Nucleus accumbens (tissue), 56 donors: ENCODE measurements around the gene SEC23IP.
"Not testable (repeated sequence)": the region's sequence is repeated elsewhere in the genome, so short reads cannot be mapped to it uniquely, and the experiment has no call there.

Source experiments
- DNase-seq, 56 donors: peaks; one replicate each; lab custom pipeline; 2025; lab: John Stamatoyannopoulos, UW

The SEC23IP gene

GRCh38 chr10:119878524-119878923 is 14.0 kb upstream of the SEC23IP start:
- DNase-seq, result no peak

DNA sequence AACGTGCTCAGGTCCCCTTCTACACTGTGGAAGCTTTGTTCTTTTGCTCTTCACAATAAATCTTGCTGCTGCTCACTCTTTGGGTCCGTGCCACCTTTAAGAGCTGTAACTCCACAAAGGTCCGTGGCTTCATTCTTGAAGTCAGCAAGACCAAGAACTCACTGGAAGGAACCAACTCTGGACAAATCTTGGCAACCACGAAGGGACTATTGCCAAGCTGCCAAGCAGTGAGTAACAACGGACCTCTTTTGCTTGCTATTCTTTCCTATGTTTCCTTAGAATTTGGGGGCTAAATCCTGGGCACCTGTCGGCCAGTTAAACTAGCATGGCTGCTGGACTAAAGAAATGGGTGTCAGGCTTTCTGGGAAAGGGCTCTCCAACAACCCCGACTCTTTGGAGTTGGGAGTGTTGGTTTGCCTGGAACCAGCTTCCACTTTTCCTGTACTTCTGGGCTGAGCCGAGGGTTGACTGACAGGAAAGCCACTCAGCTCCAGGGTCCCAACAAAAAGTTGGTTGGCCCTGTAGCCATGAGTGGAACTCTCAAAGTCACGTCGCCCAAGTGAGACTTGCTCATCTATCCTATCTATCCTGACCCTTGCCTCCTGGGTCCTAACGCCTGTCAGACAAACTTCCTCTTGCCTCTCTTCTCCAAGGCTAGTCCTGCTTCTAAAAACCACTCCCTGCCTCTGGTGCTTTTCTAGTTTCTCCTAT is 8.5 kb upstream of the SEC23IP start:
- DNase-seq, result not testable (repeated sequence)

DNA sequence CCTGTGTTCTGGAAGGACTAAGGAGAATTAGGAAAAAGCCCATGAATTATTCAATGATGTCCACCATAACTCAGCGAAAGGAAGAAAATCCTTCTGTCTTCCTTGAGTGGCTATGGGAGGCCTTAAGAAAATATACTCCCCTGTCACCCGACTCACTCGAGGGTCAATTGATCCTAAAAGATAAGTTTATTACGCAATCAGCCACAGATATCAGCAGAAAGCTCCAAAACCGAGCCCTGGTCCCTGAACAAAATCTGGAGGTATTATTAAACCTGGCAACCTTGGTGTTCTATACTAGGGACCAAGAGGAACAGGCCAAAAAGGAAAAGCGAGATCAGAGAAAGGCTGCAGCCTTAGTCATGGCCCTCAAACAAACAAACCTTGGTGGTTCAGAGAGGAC is 6.5 kb upstream of the SEC23IP start:
- DNase-seq, result not testable (repeated sequence)

DNA sequence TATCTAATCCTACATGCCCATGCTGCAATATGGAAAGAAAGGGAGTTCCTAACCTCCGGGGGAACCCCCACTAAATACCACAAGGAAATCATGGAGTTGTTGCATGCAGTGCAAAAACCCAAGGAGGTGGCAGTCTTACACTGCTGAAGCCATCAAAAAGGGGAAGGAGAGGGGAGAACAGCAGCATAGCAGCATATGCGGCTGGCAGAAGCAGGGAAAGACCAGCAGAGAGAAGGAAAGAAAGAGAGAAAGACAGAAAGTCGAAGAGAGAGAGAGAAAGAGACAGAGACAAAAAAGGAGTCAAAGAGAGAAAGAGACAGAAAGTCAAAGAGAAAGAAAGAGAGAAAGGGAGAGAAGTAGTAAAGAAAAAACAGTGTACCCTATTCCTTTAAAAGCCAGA is 3.8 kb upstream of the SEC23IP start:
- DNase-seq, result not testable (repeated sequence)

- not testable (repeated sequence) for DNase-seq
Observed at GRCh38 chr10:119889201-119889600, 3.3 kb upstream of the SEC23IP start.

DNA sequence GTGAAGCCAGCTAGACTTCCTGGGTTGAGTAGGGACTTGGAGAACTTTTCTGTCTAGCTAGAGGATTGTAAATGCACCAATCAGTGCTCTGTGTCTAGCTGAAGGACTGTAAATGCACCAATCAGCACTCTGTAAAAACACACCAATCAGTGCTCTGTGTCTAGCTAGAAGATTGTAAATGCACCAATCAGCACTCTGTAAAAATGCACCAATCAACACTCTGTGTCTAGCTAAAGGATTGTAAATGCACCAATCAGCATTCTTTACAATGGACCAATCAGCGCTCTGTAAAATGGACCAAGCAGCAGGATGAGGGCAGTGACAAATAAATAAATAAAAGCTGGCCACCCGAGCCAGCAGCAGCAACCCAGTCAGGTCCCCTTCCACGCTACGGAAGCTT is 2.2 kb upstream of the SEC23IP start:
- DNase-seq, result not testable (repeated sequence)

DNA sequence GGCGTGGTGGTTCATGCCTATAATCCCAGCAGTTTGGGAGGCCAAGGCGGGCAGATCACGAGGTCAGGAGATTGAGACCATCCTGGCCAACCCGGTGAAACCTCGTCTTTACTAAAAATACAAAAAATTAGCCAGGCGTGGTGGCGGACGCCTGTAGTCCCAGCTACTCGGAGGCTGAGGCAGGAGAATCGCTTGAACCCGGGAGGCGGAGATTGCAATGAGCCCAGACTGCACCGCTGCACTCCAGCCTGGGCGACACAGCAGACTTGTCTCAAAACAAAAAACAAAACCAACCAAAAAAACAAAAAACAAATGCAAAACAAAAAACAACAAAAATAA is 712 bp upstream of the SEC23IP start:
- DNase-seq, result not testable (repeated sequence)

DNA sequence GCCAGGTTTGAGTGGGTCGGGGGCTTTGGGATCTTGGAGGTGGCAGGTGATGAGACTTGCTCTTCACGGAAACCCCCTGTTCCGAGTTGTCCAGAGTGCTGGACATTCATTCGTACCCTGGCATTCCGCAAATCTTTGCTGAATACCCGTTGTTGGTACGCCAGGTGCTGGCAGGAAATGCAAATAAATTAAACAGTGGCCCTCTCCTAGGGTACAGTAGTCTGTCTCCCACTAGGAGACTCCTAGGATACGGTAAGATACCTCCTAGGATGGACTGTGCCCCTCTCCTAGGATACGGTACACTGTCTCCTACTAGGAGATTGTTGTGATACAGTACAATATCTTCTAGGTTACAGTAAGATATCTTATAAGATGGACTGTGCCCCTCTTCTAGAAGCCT is 544 bp downstream of the SEC23IP start:
- peak in 1 of 56 donors; percentile 36 for DNase-seq

- no peak for DNase-seq
Observed at GRCh38 chr10:119893845-119894427, 1.4 kb downstream of the SEC23IP start.

- DNase-seq, result no peak
Observed at GRCh38 chr10:119896061-119896655, 3.6 kb downstream of the SEC23IP start.

DNA sequence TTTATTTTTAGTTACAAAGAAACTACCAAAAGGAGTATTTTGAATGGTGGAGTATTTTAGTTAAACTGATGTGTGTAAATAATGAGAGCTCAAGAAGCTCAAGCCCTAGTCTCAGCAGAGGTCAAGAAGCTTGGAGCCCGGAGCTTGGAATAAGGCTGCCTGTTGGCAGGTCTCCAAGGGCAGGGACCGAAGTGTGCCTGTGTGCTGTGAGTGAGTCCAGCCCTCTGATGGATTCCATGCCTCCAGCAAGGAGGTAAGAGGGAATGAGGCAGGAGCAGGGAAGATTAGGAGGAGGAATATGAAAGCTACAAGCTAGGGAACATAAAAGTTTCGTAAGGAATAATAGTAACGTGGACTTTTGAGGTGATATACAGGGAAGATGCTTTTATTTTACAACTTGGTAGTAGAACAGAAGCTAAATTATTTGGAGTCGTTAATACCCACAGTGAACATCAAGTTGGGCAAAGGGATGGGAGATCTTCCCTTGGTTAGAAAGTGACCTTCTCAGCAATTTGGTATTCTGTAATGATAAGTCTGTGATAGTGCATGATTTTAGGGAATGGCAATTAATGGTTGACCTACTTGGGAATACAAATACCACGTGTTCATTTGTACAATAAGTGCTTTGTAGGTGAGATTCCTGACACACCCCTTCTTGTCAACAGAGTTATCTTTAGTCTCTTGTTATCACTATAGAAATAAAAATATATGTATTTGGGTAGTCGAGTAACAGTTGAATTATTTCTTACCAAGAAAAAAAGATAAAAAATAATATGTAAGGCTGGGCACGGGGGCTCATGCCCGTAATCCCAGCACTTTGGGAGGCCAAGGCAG is 4.6 kb downstream of the SEC23IP start:
- DNase-seq, result peak in 17 of 56 donors; percentile 1 to 31 (median 8)

DNA sequence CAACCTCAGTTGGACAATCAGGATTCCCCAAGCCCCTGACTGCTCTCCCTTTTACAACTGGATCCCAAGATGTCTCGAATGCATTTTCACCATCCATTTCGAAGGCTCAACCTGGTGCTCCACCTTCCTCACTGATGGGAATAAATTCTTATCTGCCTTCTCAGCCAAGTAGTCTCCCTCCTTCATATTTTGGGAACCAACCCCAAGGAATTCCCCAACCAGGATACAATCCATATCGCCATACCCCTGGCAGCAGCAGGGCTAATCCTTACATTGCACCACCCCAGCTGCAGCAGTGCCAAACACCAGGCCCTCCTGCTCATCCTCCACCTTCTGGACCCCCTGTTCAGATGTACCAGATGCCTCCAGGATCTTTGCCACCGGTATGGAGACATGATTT is 6.0 kb downstream of the SEC23IP start:
- DNase-seq, result no peak

DNA sequence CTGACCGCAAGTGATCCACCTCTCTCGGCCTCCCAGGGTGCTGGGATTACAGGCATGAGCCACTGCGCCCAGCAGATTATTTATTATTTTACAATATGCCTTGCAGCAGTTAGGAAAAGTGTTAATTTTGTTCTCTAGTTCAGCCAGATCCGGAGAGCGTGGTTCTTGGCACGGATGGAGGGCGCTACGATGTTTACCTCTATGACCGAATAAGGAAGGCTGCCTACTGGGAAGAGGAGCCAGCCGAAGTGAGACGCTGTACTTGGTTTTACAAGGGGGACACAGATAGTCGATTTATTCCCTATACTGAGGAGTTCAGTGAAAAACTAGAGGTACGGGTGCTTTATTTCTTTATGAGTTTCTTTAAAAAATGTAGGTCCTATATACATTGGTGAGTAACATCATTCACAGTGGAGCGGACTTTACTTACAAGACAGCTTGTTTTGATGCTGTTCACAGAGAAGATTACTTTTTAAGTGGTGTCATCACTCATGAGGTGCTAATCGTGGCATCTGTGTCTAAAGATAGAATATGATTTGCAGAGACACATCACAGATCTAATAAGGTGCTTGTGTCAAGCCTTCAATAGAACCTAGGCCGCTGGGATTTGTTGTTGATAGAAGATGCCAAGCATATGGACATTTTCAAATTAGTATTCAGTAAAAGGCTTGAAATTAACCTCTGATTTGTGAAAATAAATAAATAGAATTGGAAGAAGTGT is 11.6 kb downstream of the SEC23IP start:
- no peak for DNase-seq

GRCh38 chr10:119907695-119908094 is 15.2 kb downstream of the SEC23IP start:
- DNase-seq, result not testable (repeated sequence)

GRCh38 chr10:119908166-119908565 is 15.6 kb downstream of the SEC23IP start:
- no peak for DNase-seq

- no peak for DNase-seq
Observed at GRCh38 chr10:119910689-119911088, 18.2 kb downstream of the SEC23IP start.

- DNase-seq, result no peak
Observed at GRCh38 chr10:119917777-119918176, 25.2 kb downstream of the SEC23IP start.

GRCh38 chr10:119919271-119919670 is 26.7 kb downstream of the SEC23IP start:
- no peak for DNase-seq

DNA sequence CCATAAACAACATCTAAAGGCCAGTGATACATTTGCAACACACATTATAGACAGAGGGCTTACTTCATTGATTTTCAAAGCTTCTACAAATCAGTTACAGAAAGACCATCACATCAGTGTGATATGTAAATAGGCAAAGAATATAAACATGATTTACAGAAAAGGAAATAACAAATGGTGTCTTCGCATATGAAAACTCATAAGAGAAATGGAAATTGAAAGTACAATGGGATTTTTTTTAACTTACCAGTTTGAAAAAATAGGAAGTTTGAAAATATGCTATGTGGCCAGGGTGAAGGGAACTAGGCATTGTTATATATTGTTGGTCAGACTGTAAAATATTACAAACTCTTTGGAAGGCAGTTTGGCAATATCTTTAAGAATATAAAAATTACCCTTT is 27.3 kb downstream of the SEC23IP start:
- no peak for DNase-seq

DNA sequence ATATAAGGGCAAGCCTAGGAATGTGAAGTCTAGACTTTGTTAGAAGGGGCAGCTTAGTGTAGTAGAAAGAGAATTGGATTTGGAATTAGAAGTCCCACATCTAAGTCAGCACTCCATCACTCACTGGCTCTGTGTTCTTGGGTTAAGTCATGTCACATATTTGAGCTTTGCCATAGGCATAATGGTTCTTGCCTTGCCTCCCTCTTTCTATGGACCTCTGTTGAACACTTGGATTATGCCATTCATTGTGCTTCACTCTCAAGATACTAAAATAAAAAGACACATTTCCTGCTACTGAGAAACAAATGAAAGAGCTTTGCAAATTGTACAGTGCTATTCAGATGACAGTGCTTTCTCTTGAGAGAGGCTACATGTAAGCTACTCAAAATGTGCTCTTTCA is 35.9 kb downstream of the SEC23IP start:
- DNase-seq, result no peak

DNA sequence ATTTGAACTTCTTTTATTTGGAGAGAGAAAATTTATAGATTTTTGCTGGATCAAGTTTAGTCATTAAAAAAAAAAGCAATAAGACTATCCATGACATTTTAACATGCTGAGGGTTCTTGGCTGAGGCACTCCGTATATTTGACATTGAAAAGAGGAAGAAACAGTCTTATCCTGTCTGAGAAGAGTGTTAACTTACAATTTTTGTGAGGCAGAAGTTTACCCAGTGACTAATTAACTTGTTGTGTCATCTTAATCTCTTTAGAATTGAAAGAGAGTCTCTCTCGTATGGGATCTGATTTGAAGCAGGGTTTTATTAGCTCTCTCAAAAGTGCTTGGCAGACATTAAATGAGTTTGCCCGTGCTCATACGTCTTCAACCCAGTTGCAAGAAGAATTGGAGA is 39.3 kb downstream of the SEC23IP start:
- DNase-seq, result no peak
